WI38 (cell line): ENCODE measurements around the gene MPRIP.

ENCODE experiments used
- H3K4me3 ChIP-seq: 2 replicates; pipeline ENCODE4 v1.5.1; 2011; ENCODE audit warnings: low read depth, mild to moderate bottlenecking, control low read depth, low read length
- TF ChIP-seq, protein P1 (sequence below): IDR thresholded peaks from 2 replicates; pipeline ENCODE4 v1.5.1; 2012; ENCODE audit warnings: low read depth, mild to moderate bottlenecking, control low read depth, low read length

The MPRIP gene

DNA sequence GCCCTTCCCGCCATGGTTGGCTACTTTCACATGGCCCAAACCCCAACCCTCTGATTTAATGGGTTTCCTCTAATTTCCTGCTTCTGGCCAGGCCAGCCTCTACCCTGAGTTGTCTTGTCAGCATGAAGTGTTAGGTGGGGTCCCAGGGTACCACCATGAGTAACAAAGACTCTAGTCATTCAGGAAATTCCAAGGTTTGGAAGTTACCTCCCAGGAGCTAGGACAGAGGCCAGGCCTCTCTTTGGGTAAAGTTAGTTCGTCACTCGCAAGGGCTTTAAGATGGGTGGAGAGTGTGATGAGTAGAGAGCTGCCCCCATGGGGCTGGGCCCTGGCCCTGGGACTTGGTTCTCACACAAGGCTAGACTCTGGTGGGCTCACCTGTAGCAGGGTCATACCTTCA, 109.3 kb downstream of the MPRIP start:
- TF ChIP-seq, protein P1, sequence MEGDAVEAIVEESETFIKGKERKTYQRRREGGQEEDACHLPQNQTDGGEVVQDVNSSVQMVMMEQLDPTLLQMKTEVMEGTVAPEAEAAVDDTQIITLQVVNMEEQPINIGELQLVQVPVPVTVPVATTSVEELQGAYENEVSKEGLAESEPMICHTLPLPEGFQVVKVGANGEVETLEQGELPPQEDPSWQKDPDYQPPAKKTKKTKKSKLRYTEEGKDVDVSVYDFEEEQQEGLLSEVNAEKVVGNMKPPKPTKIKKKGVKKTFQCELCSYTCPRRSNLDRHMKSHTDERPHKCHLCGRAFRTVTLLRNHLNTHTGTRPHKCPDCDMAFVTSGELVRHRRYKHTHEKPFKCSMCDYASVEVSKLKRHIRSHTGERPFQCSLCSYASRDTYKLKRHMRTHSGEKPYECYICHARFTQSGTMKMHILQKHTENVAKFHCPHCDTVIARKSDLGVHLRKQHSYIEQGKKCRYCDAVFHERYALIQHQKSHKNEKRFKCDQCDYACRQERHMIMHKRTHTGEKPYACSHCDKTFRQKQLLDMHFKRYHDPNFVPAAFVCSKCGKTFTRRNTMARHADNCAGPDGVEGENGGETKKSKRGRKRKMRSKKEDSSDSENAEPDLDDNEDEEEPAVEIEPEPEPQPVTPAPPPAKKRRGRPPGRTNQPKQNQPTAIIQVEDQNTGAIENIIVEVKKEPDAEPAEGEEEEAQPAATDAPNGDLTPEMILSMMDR = no peak
- no peak overlapping the region for H3K4me3 ChIP-seq

DNA sequence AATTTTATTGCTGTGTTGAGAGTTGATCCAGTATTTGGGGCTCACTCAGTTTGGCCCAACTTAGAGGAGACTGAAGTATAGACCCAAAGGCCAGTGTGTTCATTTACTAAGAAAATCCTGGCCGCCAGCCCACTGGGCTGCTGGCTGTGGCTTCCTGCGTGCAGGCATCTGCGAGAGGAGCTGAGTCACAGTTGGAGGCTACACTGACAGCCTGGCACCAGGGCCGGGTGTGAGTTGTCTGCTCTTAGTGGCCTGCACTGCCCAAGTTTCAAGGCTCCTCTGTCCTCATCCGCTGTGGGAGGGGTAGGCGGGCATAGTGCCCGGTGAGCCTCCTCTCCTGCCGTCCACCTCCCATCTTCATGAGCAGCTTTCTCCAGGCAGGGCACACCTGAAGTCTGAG, 109.7 kb downstream of the MPRIP start:
- TF ChIP-seq, protein P1 = no peak
- H3K4me3 ChIP-seq = no peak overlapping the region

DNA sequence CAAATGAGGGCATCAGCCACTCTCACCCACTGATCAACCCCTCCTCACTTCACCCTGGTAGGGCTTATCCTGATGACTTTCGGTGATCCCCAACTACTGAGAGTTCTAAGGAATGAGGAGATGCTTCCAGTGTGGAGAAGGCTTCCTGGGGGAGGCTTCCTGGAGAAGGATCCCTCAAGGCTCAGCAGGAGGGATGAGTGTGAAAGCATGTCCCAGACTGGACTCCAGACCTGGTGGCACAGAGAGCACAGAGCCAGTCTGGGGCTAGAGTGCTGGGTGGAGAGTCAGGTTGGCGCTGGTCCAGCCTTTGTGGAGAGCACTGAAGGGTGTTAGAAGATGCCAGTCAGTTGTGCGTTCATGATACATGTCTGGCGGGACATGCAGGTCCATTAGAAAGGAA, 110.1 kb downstream of the MPRIP start:
- TF ChIP-seq, protein P1 = no peak
- H3K4me3 ChIP-seq = no peak overlapping the region

DNA sequence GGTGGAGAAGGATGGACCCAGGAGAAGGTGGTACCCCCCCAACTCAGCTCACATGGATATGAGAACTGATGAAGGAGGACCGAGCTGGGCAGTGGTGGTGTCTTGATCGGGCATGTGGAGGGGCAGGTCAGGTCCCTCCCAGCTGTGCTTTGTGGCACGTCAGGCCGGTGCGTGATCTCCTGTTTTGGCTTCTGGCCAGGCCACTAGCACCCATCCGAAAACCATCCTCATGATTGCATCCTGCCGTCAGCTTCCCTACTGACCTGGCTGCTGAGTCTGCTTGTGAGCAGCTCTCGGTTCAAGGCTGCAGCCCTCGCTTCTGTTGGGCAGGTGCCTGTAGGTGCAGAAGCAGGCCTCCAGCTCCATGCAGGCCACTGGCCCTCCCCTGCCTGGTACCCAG, 110.8 kb downstream of the MPRIP start:
- TF ChIP-seq, protein P1 = no peak
- no peak overlapping the region for H3K4me3 ChIP-seq

DNA sequence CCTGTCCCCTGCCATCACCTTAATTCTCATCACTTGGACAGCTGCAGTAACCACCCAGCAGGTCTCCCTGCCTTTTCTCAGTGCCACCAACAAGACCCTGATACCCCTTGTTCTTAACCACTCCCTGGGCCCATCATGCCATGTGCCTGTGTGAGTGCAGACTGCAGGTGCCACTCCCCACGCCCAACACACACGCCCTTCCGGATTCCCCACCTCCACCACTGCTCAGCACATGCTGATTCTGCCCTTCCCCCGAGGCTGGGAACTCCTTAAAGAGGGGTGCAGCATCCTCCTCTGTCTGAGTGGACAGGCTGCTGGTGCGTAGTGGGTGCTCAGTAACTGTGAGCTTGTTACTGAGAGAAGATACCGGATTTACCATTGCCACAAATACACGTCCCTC, 111.5 kb downstream of the MPRIP start:
- TF ChIP-seq, protein P1 = no peak
- no peak overlapping the region for H3K4me3 ChIP-seq

DNA sequence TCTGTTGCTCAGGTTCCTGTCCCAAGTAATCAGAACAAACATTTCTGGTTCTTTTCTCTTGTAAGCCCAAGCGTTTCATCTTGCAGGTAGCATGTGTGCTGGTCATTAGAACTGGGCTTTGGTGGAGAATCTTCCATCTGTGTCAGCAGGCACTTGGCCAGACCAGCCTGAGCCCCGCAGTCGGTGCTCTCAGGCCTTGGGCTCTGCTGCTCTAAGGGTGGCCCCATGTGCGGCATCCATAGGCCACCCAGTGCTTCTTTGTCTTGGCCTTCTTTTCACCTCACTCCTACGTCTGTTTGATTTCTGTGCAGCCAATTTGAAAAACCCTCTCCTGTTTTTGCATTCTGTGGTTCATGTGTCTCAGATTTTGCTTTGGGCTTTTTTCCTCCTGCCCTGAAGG, 112.3 kb downstream of the MPRIP start:
- TF ChIP-seq, protein P1 = no peak
- no peak overlapping the region for H3K4me3 ChIP-seq

DNA sequence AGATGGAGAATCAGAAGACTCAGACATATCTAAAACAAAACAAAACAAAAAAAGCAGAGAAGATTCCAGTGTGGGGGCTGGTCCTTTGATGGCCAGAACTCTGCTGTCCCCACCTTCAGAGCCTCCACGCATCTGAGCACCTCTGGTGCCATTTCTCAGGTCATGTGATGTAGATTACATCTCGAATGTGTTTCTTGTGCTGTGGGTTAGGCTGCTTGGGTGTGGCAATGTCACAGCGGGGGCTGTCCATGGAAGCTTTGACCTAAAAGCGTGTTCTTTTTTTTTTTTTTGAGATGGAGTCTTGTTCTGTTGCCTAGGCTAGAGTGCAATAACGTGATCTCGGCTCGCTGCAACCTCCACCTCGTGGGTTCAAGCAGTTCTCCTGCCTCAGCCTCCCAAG, 112.7 kb downstream of the MPRIP start:
- no peak overlapping the region for H3K4me3 ChIP-seq
- TF ChIP-seq, protein P1 = no peak
